CD14-positive monocyte (primary cell): ENCODE measurements around the gene ADCYAP1. TPM values are rescaled to one million over a fixed set of nuclear protein-coding genes. Genes with fewer than 3 reads are reported as not detected.

ENCODE experiments used
- DNase-seq, 3 donors: peaks; one replicate each; pipeline ENCODE4 v3.0.0-alpha.2; 2011 to 2022
- H2AFZ ChIP-seq: 2 replicates; pipeline ENCODE4 v1.6.0; 2012; ENCODE audit warnings: mild to moderate bottlenecking, low read depth, low read length, inconsistent platforms; ENCODE audit not compliant: insufficient read depth, poor library complexity, severe bottlenecking
- H3K27ac ChIP-seq, 2 donors: 1 replicate in 1 of 2; 2 replicates in 1 of 2; pipeline ENCODE4 v1.5.1; 2012 to 2013; ENCODE audit warnings: low read length in 2 of 2, control low read depth in 1 of 2, inconsistent platforms in 1 of 2, low read depth in 1 of 2, mild to moderate bottlenecking in 1 of 2
- H3K27me3 ChIP-seq, 2 donors: one replicate each; pipeline versions ENCODE4 v1.6.0 to v1.6.1; 2011 to 2013; ENCODE audit warnings: low read length in 2 of 2; ENCODE audit not compliant: control insufficient read depth in 2 of 2, insufficient read depth in 2 of 2
- H3K36me3 ChIP-seq, 2 donors: replicated peaks in 1 of 2; 1 replicate in 1 of 2; 2 replicates in 1 of 2; pipeline versions ENCODE4 v1.5.1 to v1.6.1; 2012 to 2013; ENCODE audit warnings: low read length in 2 of 2, control low read depth in 1 of 2, inconsistent platforms in 1 of 2, mild to moderate bottlenecking in 1 of 2; ENCODE audit not compliant: insufficient read depth in 2 of 2, control insufficient read depth in 1 of 2
- H3K4me1 ChIP-seq, 2 donors: 1 replicate in 1 of 2; 2 replicates in 1 of 2; pipeline versions ENCODE4 v1.5.1 to v1.6.1; 2012 to 2013; ENCODE audit warnings: low read length in 2 of 2, control low read depth in 1 of 2, inconsistent platforms in 1 of 2, mild to moderate bottlenecking in 1 of 2, moderate library complexity in 1 of 2; ENCODE audit not compliant: insufficient read depth in 2 of 2, control insufficient read depth in 1 of 2
- H3K4me2 ChIP-seq: replicated peaks from 2 replicates; pipeline ENCODE3; 2012; ENCODE audit warnings: low read length, moderate library complexity, mild to moderate bottlenecking; ENCODE audit not compliant: poor library complexity, severe bottlenecking; ENCODE audit errors: extremely low read depth
- H3K4me3 ChIP-seq, 3 experiments: fragments of 200-600 bp in 1 of 3; sonication (generic) in 1 of 3; replicated peaks in 1 of 3; 1 replicate in 2 of 3; 2 replicates in 1 of 3; pipeline ENCODE4 v1.5.1; 2011 to 2013; ENCODE audit warnings: low read length in 3 of 3, mild to moderate bottlenecking in 3 of 3, control low read depth in 2 of 3, low read depth in 2 of 3, inconsistent platforms in 1 of 3, moderate library complexity in 1 of 3
- H3K79me2 ChIP-seq: 2 replicates; pipeline ENCODE4 v1.6.0; 2012; ENCODE audit warnings: mild to moderate bottlenecking, control low read depth, inconsistent platforms, low read length, moderate library complexity; ENCODE audit not compliant: insufficient read depth
- H3K9ac ChIP-seq: 2 replicates; pipeline ENCODE4 v1.6.0; 2017; ENCODE audit warnings: low read length, mild to moderate bottlenecking; ENCODE audit not compliant: insufficient read depth, poor library complexity, severe bottlenecking
- H3K9me3 ChIP-seq, 2 donors: replicated peaks in 1 of 2; 1 replicate in 1 of 2; 2 replicates in 1 of 2; pipeline versions ENCODE4 v1.5.1 to v1.6.1; 2012 to 2013; ENCODE audit warnings: low read length in 2 of 2, control low read depth in 1 of 2; ENCODE audit not compliant: control insufficient read depth in 1 of 2, insufficient read depth in 1 of 2
- H4K20me1 ChIP-seq: 2 replicates; pipeline ENCODE4 v1.6.0; 2012; ENCODE audit warnings: mild to moderate bottlenecking, low read length, control low read depth, moderate library complexity; ENCODE audit not compliant: insufficient read depth
- H3K27ac Mint-ChIP-seq, 7 donors: one replicate each; pipeline ENCODE4 v1.8.0; 2020; ENCODE audit warnings: mild to moderate bottlenecking in 7 of 7, mixed read lengths in 7 of 7, moderate library complexity in 6 of 7, inconsistent platforms in 2 of 7
- H3K27me3 Mint-ChIP-seq, 3 donors: one replicate each; pipeline ENCODE4 v1.8.0; 2021 to 2022; ENCODE audit warnings: low read depth in 3 of 3, mild to moderate bottlenecking in 3 of 3, mixed read lengths in 3 of 3, moderate library complexity in 3 of 3, inconsistent platforms in 1 of 3
- H3K36me3 Mint-ChIP-seq, 2 donors: one replicate each; pipeline ENCODE4 v1.8.0; 2020; ENCODE audit warnings: mixed read lengths in 2 of 2, inconsistent platforms in 1 of 2, mild to moderate bottlenecking in 1 of 2
- H3K4me1 Mint-ChIP-seq: one replicate; pipeline ENCODE4 v1.8.0; 2020; ENCODE audit warnings: mild to moderate bottlenecking, mixed read lengths
- H3K4me3 Mint-ChIP-seq, 2 donors: one replicate each; pipeline ENCODE4 v1.8.0; 2020; ENCODE audit warnings: mild to moderate bottlenecking in 2 of 2, mixed read lengths in 2 of 2, moderate library complexity in 1 of 2
- H3K9me3 Mint-ChIP-seq, 7 donors: one replicate each; pipeline ENCODE4 v1.8.0; 2020 to 2022; ENCODE audit warnings: mixed read lengths in 7 of 7, mild to moderate bottlenecking in 6 of 7, moderate library complexity in 6 of 7, inconsistent platforms in 2 of 7
- WGBS: methylation state at CpG from one replicate; pipeline ENCODE4 v1.1.5; 2013; ENCODE audit warnings: missing lambda C conversion rate; ENCODE audit not compliant: insufficient coverage; 5-methylcytosine and 5-hydroxymethylcytosine counted together
- intact Hi-C, 2 donors: fragments of 100-400 bp; cut with micrococcal nuclease; formaldehyde crosslinking; loops; one replicate each; pipeline versions ENCODE4 v1.15.0 to v1.15.1; 2023
- polyA plus RNA-seq, 3 donors: library from polyadenylated mRNA; depleted of rRNA in 1 of 3; unstranded in 2 of 3; stranded (reverse) in 1 of 3; fragments of 300-500 nt in 2 of 3; fragments of >200 nt in 1 of 3; fragmentation: Illumina TruSeq in 2 of 3; gene quantifications; 1 replicate in 2 of 3; 2 replicates in 1 of 3; pipeline ENCODE4 v1.2.3, GENCODE V29; 2012 to 2021
- TF ChIP-seq, protein P1 (sequence below): fragments of 200-600 bp; IDR thresholded peaks from one replicate; pipeline ENCODE4 v1.8.0; 2022; ENCODE audit warnings: antibody characterized with exemption, mild to moderate bottlenecking

Gene ADCYAP1
- polyA plus RNA-seq, 3 donors: not detected

DNA sequence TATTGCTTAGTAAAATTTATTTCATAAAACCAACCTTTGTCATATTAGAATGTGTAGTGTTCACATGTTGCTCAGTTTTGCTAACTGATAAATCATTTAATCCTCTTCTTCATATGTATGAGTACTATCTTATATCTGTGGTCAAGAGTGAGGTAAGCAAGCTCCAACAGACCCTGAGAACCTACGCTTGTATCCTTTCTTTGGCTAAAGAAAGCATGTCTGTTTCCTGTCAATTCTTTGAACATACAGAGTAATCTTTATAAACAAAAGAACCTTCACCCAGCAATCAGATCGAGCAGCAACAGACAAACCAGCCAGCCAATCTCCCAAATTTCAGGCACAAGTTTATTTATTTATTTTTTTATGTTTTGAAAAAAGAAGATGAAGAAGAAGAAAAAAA is 6.4 kb downstream of the ADCYAP1 start:
- Histone ChIP-seq H3K4me2 (no peak overlapping the region), H3K4me1 (peaks cover 3 to 14% of the 10 kb centered on the region in 2 donors), H3K79me2 (no peaks in the 10 kb centered on the region), H3K9ac (no peak overlapping the region), H3K27ac (no peak overlapping the region), H3K4me3 (no peak overlapping the region), H3K9me3 (peaks cover 0 to 38% of the 10 kb centered on the region in 2 donors), H4K20me1 (no peaks in the 10 kb centered on the region), H3K36me3 (no peaks in the 10 kb centered on the region), H2AFZ (no peak overlapping the region), H3K27me3 (peaks cover 65 to 73% of the 10 kb centered on the region in 2 donors)
- WGBS: no CpG with 5 or more reads among the region's 2 CpGs
- no peak for DNase-seq
- no peak overlapping the region for H3K27ac Mint-ChIP-seq
- peaks cover 55 to 69% (median 59%) of the 10 kb centered on the region in 3 donors for H3K27me3 Mint-ChIP-seq
- H3K4me1 Mint-ChIP-seq: peaks cover 16% of the 10 kb centered on the region
- intact Hi-C loops: no loop called here
- TF ChIP-seq, protein P1, sequence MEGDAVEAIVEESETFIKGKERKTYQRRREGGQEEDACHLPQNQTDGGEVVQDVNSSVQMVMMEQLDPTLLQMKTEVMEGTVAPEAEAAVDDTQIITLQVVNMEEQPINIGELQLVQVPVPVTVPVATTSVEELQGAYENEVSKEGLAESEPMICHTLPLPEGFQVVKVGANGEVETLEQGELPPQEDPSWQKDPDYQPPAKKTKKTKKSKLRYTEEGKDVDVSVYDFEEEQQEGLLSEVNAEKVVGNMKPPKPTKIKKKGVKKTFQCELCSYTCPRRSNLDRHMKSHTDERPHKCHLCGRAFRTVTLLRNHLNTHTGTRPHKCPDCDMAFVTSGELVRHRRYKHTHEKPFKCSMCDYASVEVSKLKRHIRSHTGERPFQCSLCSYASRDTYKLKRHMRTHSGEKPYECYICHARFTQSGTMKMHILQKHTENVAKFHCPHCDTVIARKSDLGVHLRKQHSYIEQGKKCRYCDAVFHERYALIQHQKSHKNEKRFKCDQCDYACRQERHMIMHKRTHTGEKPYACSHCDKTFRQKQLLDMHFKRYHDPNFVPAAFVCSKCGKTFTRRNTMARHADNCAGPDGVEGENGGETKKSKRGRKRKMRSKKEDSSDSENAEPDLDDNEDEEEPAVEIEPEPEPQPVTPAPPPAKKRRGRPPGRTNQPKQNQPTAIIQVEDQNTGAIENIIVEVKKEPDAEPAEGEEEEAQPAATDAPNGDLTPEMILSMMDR: no peak
- H3K9me3 Mint-ChIP-seq: peaks cover 0 to 14% (median 3%) of the 10 kb centered on the region in 7 donors
- H3K36me3 Mint-ChIP-seq: peaks cover 0 to 2% of the 10 kb centered on the region in 2 donors
- H3K4me3 Mint-ChIP-seq: peak overlapping the region in 1 of 2 donors; percentile 6

DNA sequence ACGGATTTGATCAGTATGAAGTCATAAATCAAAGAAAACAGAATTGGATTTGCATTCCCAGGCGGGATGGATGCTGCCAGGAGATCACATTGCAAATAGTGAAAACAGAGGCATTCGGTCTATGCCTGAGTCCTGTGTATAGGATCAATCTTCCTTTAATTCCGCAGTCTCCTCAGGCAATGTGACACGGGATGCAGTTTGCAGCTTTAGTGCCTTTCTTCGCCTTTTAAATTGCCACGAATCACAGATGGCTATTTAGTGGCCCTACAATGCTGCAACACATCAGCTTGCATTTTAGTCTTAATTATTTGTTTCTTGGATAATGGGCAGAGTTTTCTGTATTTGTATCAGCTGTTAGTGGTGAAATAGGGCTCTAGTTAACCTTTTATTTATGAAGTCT is 6.8 kb downstream of the ADCYAP1 start:
- H3K27ac ChIP-seq: no peak overlapping the region
- H3K4me1 ChIP-seq: peaks cover 3 to 14% of the 10 kb centered on the region in 2 donors
- Mint-ChIP-seq H3K9me3 (peaks cover 0 to 12% (median 3%) of the 10 kb centered on the region in 7 donors), H3K4me1 (peaks cover 16% of the 10 kb centered on the region), H3K27me3 (peaks cover 50 to 64% (median 54%) of the 10 kb centered on the region in 3 donors), H3K4me3 (peak overlapping the region in 1 of 2 donors; percentile 54), H3K27ac (no peak overlapping the region), H3K36me3 (peaks cover 0 to 2% of the 10 kb centered on the region in 2 donors)
- intact Hi-C loops: no loop called here
- no peaks in the 10 kb centered on the region for H3K36me3 ChIP-seq
- H4K20me1 ChIP-seq: no peaks in the 10 kb centered on the region
- H2AFZ ChIP-seq: no peak overlapping the region
- H3K27me3 ChIP-seq: peaks cover 61 to 68% of the 10 kb centered on the region in 2 donors
- no peak for DNase-seq
- H3K4me3 ChIP-seq: no peak overlapping the region
- WGBS: 18% methylated on average over 6 of the region's 7 CpGs
- H3K79me2 ChIP-seq: no peaks in the 10 kb centered on the region
- no peak overlapping the region for H3K4me2 ChIP-seq
- TF ChIP-seq, protein P1: no peak
- H3K9ac ChIP-seq: no peak overlapping the region
- H3K9me3 ChIP-seq: peaks cover 0 to 33% of the 10 kb centered on the region in 2 donors
